ENCODE data around the gene TEDC2.

The TEDC2 gene

GRCh38 chr16:2483939-2484897 lies 24.3 kb downstream of the TEDC2 start:
- ATAC-seq (ENCODE audit: low read depth) (no peak), DNase-seq (ENCODE audit: low spot score in 2 of 2) (no peak)
- Mint-ChIP-seq H3K9me3 (no peaks in the 10 kb centered on the region), H3K4me1 (peaks cover 19% of the 10 kb centered on the region), H3K4me3 (no peak overlapping the region), H3K27me3 (no peaks in the 10 kb centered on the region), H3K27ac (no peak overlapping the region), H3K36me3 (peaks cover 2% of the 10 kb centered on the region)

GRCh38 chr16:2484898-2485508 lies 25.1 kb downstream of the TEDC2 start:
- H3K9me3 Mint-ChIP-seq = no peaks in the 10 kb centered on the region
- DNase-seq (ENCODE audit: low spot score in 2 of 2) = no peak
- H3K4me3 Mint-ChIP-seq = no peak overlapping the region

GRCh38 chr16:2485811-2486507 lies 26.1 kb downstream of the TEDC2 start:
- Mint-ChIP-seq H3K27me3 (no peaks in the 10 kb centered on the region), H3K9me3 (no peaks in the 10 kb centered on the region), H3K4me3 (no peak overlapping the region), H3K4me1 (peaks cover 19% of the 10 kb centered on the region), H3K36me3 (peaks cover 2% of the 10 kb centered on the region), H3K27ac (no peak overlapping the region)
- no peak for ATAC-seq (ENCODE audit: low read depth)
- DNase-seq (ENCODE audit: low spot score in 2 of 2) = no peak

More at GRCh38 chr16:2484898-2485508, 25.1 kb downstream of the TEDC2 start:
- Mint-ChIP-seq H3K36me3 (peaks cover 2% of the 10 kb centered on the region), H3K27me3 (no peaks in the 10 kb centered on the region), H3K27ac (peak overlapping the region; percentile 69), H3K4me1 (peaks cover 19% of the 10 kb centered on the region)
- ATAC-seq (ENCODE audit: low read depth) = no peak

GRCh38 chr16:2486645-2487516 lies 27.0 kb downstream of the TEDC2 start:
- Mint-ChIP-seq H3K36me3 (peaks cover 2% of the 10 kb centered on the region), H3K9me3 (no peaks in the 10 kb centered on the region), H3K27me3 (no peaks in the 10 kb centered on the region), H3K27ac (peak overlapping the region; percentile 87), H3K4me1 (peaks cover 19% of the 10 kb centered on the region), H3K4me3 (peak overlapping the region; percentile 74)
- peak in 1 of 2 donors; percentile 74 for DNase-seq (ENCODE audit: low spot score in 2 of 2)
- peak; percentile 99 for ATAC-seq (ENCODE audit: low read depth)

GRCh38 chr16:2487517-2487842 lies 27.6 kb downstream of the TEDC2 start:
- no peak for ATAC-seq (ENCODE audit: low read depth)
- Mint-ChIP-seq H3K27ac (peak overlapping the region; percentile 87), H3K9me3 (no peaks in the 10 kb centered on the region), H3K4me3 (peak overlapping the region; percentile 74), H3K36me3 (peaks cover 2% of the 10 kb centered on the region), H3K27me3 (no peaks in the 10 kb centered on the region), H3K4me1 (peaks cover 16% of the 10 kb centered on the region)
- no peak for DNase-seq (ENCODE audit: low spot score in 2 of 2)

- H3K4me3 Mint-ChIP-seq = no peak overlapping the region
- DNase-seq (ENCODE audit: low spot score in 2 of 2) (no peak), ATAC-seq (ENCODE audit: low read depth) (no peak)
- no peaks in the 10 kb centered on the region for H3K27me3 Mint-ChIP-seq
- H3K4me1 Mint-ChIP-seq = peaks cover 14% of the 10 kb centered on the region
- H3K9me3 Mint-ChIP-seq = no peaks in the 10 kb centered on the region
- H3K36me3 Mint-ChIP-seq = no peaks in the 10 kb centered on the region
- H3K27ac Mint-ChIP-seq = no peak overlapping the region
Observed at GRCh38 chr16:2487903-2488531, 28.1 kb downstream of the TEDC2 start.

GRCh38 chr16:2489581-2489980 lies 29.7 kb downstream of the TEDC2 start:
- no peak for ATAC-seq (ENCODE audit: low read depth)
- no peak overlapping the region for H3K27ac Mint-ChIP-seq
- H3K9me3 Mint-ChIP-seq = no peaks in the 10 kb centered on the region
- H3K4me3 Mint-ChIP-seq = no peak overlapping the region
- no peaks in the 10 kb centered on the region for H3K27me3 Mint-ChIP-seq
- no peaks in the 10 kb centered on the region for H3K36me3 Mint-ChIP-seq
- DNase-seq (ENCODE audit: low spot score in 2 of 2) = no peak
- peaks cover 10% of the 10 kb centered on the region for H3K4me1 Mint-ChIP-seq

GRCh38 chr16:2490190-2491105 lies 30.5 kb downstream of the TEDC2 start:
- ATAC-seq (ENCODE audit: low read depth) (no peak), DNase-seq (ENCODE audit: low spot score in 2 of 2) (no peak)
- Mint-ChIP-seq H3K36me3 (no peaks in the 10 kb centered on the region), H3K9me3 (no peaks in the 10 kb centered on the region), H3K27me3 (no peaks in the 10 kb centered on the region), H3K27ac (no peak overlapping the region), H3K4me1 (peaks cover 10% of the 10 kb centered on the region), H3K4me3 (no peak overlapping the region)

- Mint-ChIP-seq H3K36me3 (no peaks in the 10 kb centered on the region), H3K4me1 (peaks cover 4% of the 10 kb centered on the region), H3K9me3 (no peaks in the 10 kb centered on the region), H3K27ac (no peak overlapping the region), H3K27me3 (no peaks in the 10 kb centered on the region), H3K4me3 (no peak overlapping the region)
- no peak for DNase-seq (ENCODE audit: low spot score in 2 of 2)
- ATAC-seq (ENCODE audit: low read depth) = no peak
Observed at GRCh38 chr16:2492292-2492691, 32.4 kb downstream of the TEDC2 start.

GRCh38 chr16:2493605-2494004 lies 33.7 kb downstream of the TEDC2 start:
- Mint-ChIP-seq H3K36me3 (peaks cover 5% of the 10 kb centered on the region), H3K27ac (no peak overlapping the region), H3K4me1 (no peaks in the 10 kb centered on the region), H3K27me3 (no peaks in the 10 kb centered on the region), H3K4me3 (no peak overlapping the region), H3K9me3 (no peaks in the 10 kb centered on the region)
- ATAC-seq (ENCODE audit: low read depth) (no peak), DNase-seq (ENCODE audit: low spot score in 2 of 2) (no peak)

GRCh38 chr16:2494616-2495015 lies 34.7 kb downstream of the TEDC2 start:
- H3K4me3 Mint-ChIP-seq = no peak overlapping the region
- H3K36me3 Mint-ChIP-seq = peaks cover 5% of the 10 kb centered on the region
- DNase-seq (ENCODE audit: low spot score in 2 of 2) (no peak), ATAC-seq (ENCODE audit: low read depth) (no peak)
- no peaks in the 10 kb centered on the region for H3K27me3 Mint-ChIP-seq
- H3K9me3 Mint-ChIP-seq = no peaks in the 10 kb centered on the region
- no peak overlapping the region for H3K27ac Mint-ChIP-seq
- H3K4me1 Mint-ChIP-seq = no peaks in the 10 kb centered on the region

GRCh38 chr16:2495041-2495440 lies 35.1 kb downstream of the TEDC2 start:
- Mint-ChIP-seq H3K9me3 (no peaks in the 10 kb centered on the region), H3K36me3 (peaks cover 5% of the 10 kb centered on the region), H3K4me3 (no peak overlapping the region), H3K4me1 (no peaks in the 10 kb centered on the region), H3K27ac (no peak overlapping the region), H3K27me3 (no peaks in the 10 kb centered on the region)
- DNase-seq (ENCODE audit: low spot score in 2 of 2) (no peak), ATAC-seq (ENCODE audit: low read depth) (no peak)
